ENCODE data around the gene CASQ1.
A peak's percentile ranks its signal among the peaks of the same experiment; 100 is the strongest.

Gene CASQ1

GRCh38 chr1:160205242-160206035 lies 15.1 kb downstream of the CASQ1 start, which contains the start of gene PEA15:
Gene PEA15, plus strand, starts transcription at chr1:160205384. Its CDS starts 6,161 bp downstream, at chr1:160211545.
- DNase-seq = peak; percentile 42 to 83

GRCh38 chr1:160206036-160206389 lies 15.6 kb downstream of the CASQ1 start:
- DNase-seq = no peak

GRCh38 chr1:160206421-160207117 lies 16.2 kb downstream of the CASQ1 start:
- no peak for DNase-seq

- no peak for DNase-seq
Measured at GRCh38 chr1:160207118-160207650, 16.8 kb downstream of the CASQ1 start.

GRCh38 chr1:160207771-160208556 lies 17.6 kb downstream of the CASQ1 start:
- no peak for DNase-seq

- DNase-seq = no peak
Measured at GRCh38 chr1:160208557-160209320, 18.4 kb downstream of the CASQ1 start.

GRCh38 chr1:160209321-160210046 lies 19.1 kb downstream of the CASQ1 start:
- DNase-seq = no peak

GRCh38 chr1:160210561-160210960 lies 20.2 kb downstream of the CASQ1 start:
- DNase-seq = no peak

GRCh38 chr1:160211046-160211790 lies 20.8 kb downstream of the CASQ1 start:
- no peak for DNase-seq

GRCh38 chr1:160214481-160215140 lies 24.2 kb downstream of the CASQ1 start:
- DNase-seq = no peak

- no peak for DNase-seq
Measured at GRCh38 chr1:160216301-160216700, 25.9 kb downstream of the CASQ1 start.

- DNase-seq = no peak
Measured at GRCh38 chr1:160217481-160218051, 27.2 kb downstream of the CASQ1 start.

GRCh38 chr1:160219062-160219929 lies 28.9 kb downstream of the CASQ1 start:
- no peak for DNase-seq

- DNase-seq = no peak
Measured at GRCh38 chr1:160220301-160220700, 29.9 kb downstream of the CASQ1 start.

- DNase-seq = no peak
Measured at GRCh38 chr1:160221089-160221488, 30.7 kb downstream of the CASQ1 start.

GRCh38 chr1:160222546-160222945 lies 32.2 kb downstream of the CASQ1 start:
- no peak for DNase-seq

GRCh38 chr1:160224606-160225005 lies 34.2 kb downstream of the CASQ1 start:
- DNase-seq = no peak

GRCh38 chr1:160225345-160225744 lies 35.0 kb downstream of the CASQ1 start:
- no peak for DNase-seq

- no peak for DNase-seq
Measured at GRCh38 chr1:160226623-160227022, 36.2 kb downstream of the CASQ1 start.
